OCI-LY7 (cell line): Measurements from ENCODE around the gene THSD7A. TPM values are rescaled to one million over a fixed set of nuclear protein-coding genes. Genes with fewer than 3 reads are reported as not detected.

Source experiments
- BruUV-seq: library from RNA; stranded (reverse); fragments of 400-500 nt; replicated peaks from 2 replicates; lab custom pipeline; 2021; lab: Mats Ljungman, UMichigan
- CTCF ChIA-PET: fragments of 300-600 bp; sonication (Branson Sonifier 250); formaldehyde crosslinking; loops from one replicate; lab custom pipeline; 2022; ENCODE audit warnings: antibody characterized with exemption; ENCODE audit not compliant: unreplicated experiment; lab: Charles Lee
- POLR2A ChIA-PET: fragments of 300-600 bp; sonication (Branson Sonifier 250); formaldehyde crosslinking; loops from one replicate; lab custom pipeline; 2022; ENCODE audit warnings: antibody characterized with exemption; lab: Charles Lee
- DNase-seq: peaks from one replicate; pipeline ENCODE4 v3.0.0-alpha.2; 2015; ENCODE audit warnings: low spot score
- H2AFZ ChIP-seq: fragments of 200-600 bp; sonication (generic), shearing (Covaris generic); 2 replicates; pipeline ENCODE4 v1.6.1; 2014; ENCODE audit warnings: mild to moderate bottlenecking, antibody characterized with exemption, low read length, moderate library complexity
- H3K27ac ChIP-seq: fragments of 200-600 bp; sonication (generic); 2 replicates; pipeline ENCODE4 v1.5.1; 2014; ENCODE audit warnings: mixed run types, low read depth, mild to moderate bottlenecking, moderate library complexity, low read length, inconsistent platforms; ENCODE audit not compliant: poor library complexity, severe bottlenecking
- H3K36me3 ChIP-seq: fragments of 200-600 bp; sonication (generic); 2 replicates; pipeline ENCODE4 v1.6.1; 2014; ENCODE audit warnings: mild to moderate bottlenecking, antibody characterized with exemption, low read length, moderate library complexity, mixed read lengths; ENCODE audit not compliant: insufficient read depth
- H3K4me1 ChIP-seq: fragments of 200-600 bp; sonication (generic); 2 replicates; pipeline ENCODE4 v1.5.1; 2014; ENCODE audit warnings: mild to moderate bottlenecking, low read length; ENCODE audit not compliant: insufficient read depth, poor library complexity, severe bottlenecking
- H3K4me2 ChIP-seq: fragments of 200-600 bp; sonication (generic); 2 replicates; pipeline ENCODE4 v1.6.1; 2014; ENCODE audit warnings: mild to moderate bottlenecking, low read length
- H3K4me3 ChIP-seq: fragments of 200-600 bp; sonication (generic); 2 replicates; pipeline ENCODE4 v1.5.1; 2014; ENCODE audit warnings: mild to moderate bottlenecking, low read depth, low read length; ENCODE audit not compliant: poor library complexity, severe bottlenecking
- H3K79me2 ChIP-seq: fragments of 200-600 bp; sonication (generic); 2 replicates; pipeline ENCODE4 v1.6.1; 2016; ENCODE audit warnings: low read depth, mild to moderate bottlenecking, low read length, moderate library complexity, mixed read lengths; ENCODE audit not compliant: insufficient read depth
- H3K9me2 ChIP-seq: fragments of 200-600 bp; sonication (generic); 2 replicates; pipeline ENCODE4 v1.6.1; 2016; ENCODE audit warnings: mild to moderate bottlenecking, low read length, mixed read lengths; ENCODE audit not compliant: insufficient read depth
- H3K9me3 ChIP-seq: fragments of 200-600 bp; sonication (generic); 2 replicates; pipeline ENCODE4 v1.6.1; 2014; ENCODE audit warnings: mild to moderate bottlenecking, mixed run types, low read length, mixed read lengths
- H4K20me1 ChIP-seq: fragments of 200-600 bp; sonication (generic); 2 replicates; pipeline ENCODE4 v1.6.1; 2014; ENCODE audit warnings: mild to moderate bottlenecking, antibody characterized with exemption, low read length, moderate library complexity, mixed read lengths; ENCODE audit not compliant: insufficient read depth
- CTCF ChIP-seq: fragments of 200-600 bp; sonication (generic); conservative IDR thresholded peaks from 2 replicates; pipeline ENCODE4 v1.5.1; 2014; ENCODE audit warnings: mild to moderate bottlenecking, antibody characterized with exemption, low read length, moderate library complexity, mixed read lengths
- EZH2phosphoT487 ChIP-seq: fragments of 200-600 bp; sonication (generic); IDR thresholded peaks from 2 replicates; pipeline ENCODE4 v1.6.1; 2018; ENCODE audit warnings: low read depth, borderline replicate concordance, mild to moderate bottlenecking, mixed run types, antibody characterized with exemption, low read length, moderate library complexity, mixed read lengths
- intact Hi-C: fragments of 100-400 bp; cut with micrococcal nuclease; formaldehyde crosslinking; loops from one replicate; pipeline ENCODE4 v1.10.0; 2022; ENCODE audit not compliant: unreplicated experiment
- total RNA-seq, 2 experiments: library from RNA; depleted of rRNA in 1 of 2; stranded (reverse); fragments of >200 nt in 1 of 2; shearing (Covaris generic) in 1 of 2; gene quantifications; 2 replicates each; pipeline ENCODE4 v1.2.3, GENCODE V29; 2014 to 2022

The THSD7A gene
- total RNA-seq, 2 experiments from 2014 or later: 0.13 TPM; not detected in 1

GRCh38 chr7:11726001-11726793, 105.8 kb downstream of the THSD7A start:
- H3K4me3 ChIP-seq: no peak overlapping the region
- no peaks in the 10 kb centered on the region for H3K9me3 ChIP-seq
- no peak overlapping the region for H3K27ac ChIP-seq
- ChIA-PET POLR2A (interaction anchor here (0.9 kb wide), 1 partner anchor 22 kb away, joined by 3 read pairs; no protein-coding TSS in a partner anchor), CTCF (no interaction called here)
- H4K20me1 ChIP-seq: no peaks in the 10 kb centered on the region
- no peaks in the 10 kb centered on the region for H3K4me1 ChIP-seq
- H3K4me2 ChIP-seq: no peak overlapping the region
- intact Hi-C loops: no loop called here
- no peaks in the 10 kb centered on the region for H3K36me3 ChIP-seq
- H2AFZ ChIP-seq: no peak overlapping the region
- H3K79me2 ChIP-seq: no peaks in the 10 kb centered on the region
- DNase-seq: no peak
- BruUV-seq: no TSS peak
- TF ChIP-seq EZH2phosphoT487 (no peak), CTCF (no peak)
- H3K9me2 ChIP-seq: no peaks in the 10 kb centered on the region

- Histone ChIP-seq H4K20me1 (no peaks in the 10 kb centered on the region), H3K79me2 (no peaks in the 10 kb centered on the region), H2AFZ (no peak overlapping the region), H3K36me3 (no peaks in the 10 kb centered on the region), H3K9me2 (no peaks in the 10 kb centered on the region), H3K4me3 (no peak overlapping the region), H3K4me2 (no peak overlapping the region), H3K9me3 (no peaks in the 10 kb centered on the region), H3K27ac (no peak overlapping the region), H3K4me1 (no peaks in the 10 kb centered on the region)
- intact Hi-C loops: no loop called here
- CTCF ChIA-PET: no interaction called here
- TF ChIP-seq CTCF: no peak
- TF ChIP-seq EZH2phosphoT487: no peak
- no peak for DNase-seq
- POLR2A ChIA-PET: no interaction called here
- no TSS peak for BruUV-seq
These were observed 115.8 kb downstream of the THSD7A start for GRCh38 chr7:11716185-11716584.

GRCh38 chr7:11714676-11715075, 117.3 kb downstream of the THSD7A start:
- Histone ChIP-seq H3K36me3 (no peaks in the 10 kb centered on the region), H3K9me3 (no peaks in the 10 kb centered on the region), H3K9me2 (no peaks in the 10 kb centered on the region), H2AFZ (no peak overlapping the region), H3K27ac (no peak overlapping the region), H3K4me2 (no peak overlapping the region), H3K4me1 (no peaks in the 10 kb centered on the region), H3K4me3 (no peak overlapping the region), H4K20me1 (no peaks in the 10 kb centered on the region), H3K79me2 (no peaks in the 10 kb centered on the region)
- BruUV-seq: no TSS peak
- TF ChIP-seq CTCF (no peak), EZH2phosphoT487 (no peak)
- CTCF ChIA-PET: no interaction called here
- intact Hi-C loops: no loop called here
- no peak for DNase-seq
- POLR2A ChIA-PET: interaction anchor here (0.6 to 1.0 kb wide), 2 partner anchors 21 to 195 kb away, joined by 3 read pairs; no protein-coding TSS in a partner anchor
